Nephron (organoid): Measurements from ENCODE around the gene GPD2.

Experiments used
- H3K27ac Mint-ChIP-seq, 3 experiments: 2 replicates each; pipeline ENCODE4 v1.8.0; 2020; ENCODE audit warnings: mixed read lengths in 3 of 3, mild to moderate bottlenecking in 2 of 3, moderate library complexity in 1 of 3
- H3K27me3 Mint-ChIP-seq: 2 replicates; pipeline ENCODE4 v1.8.0; 2021; ENCODE audit warnings: low read depth, mild to moderate bottlenecking, moderate library complexity, mixed read lengths
- H3K36me3 Mint-ChIP-seq: 2 replicates; pipeline ENCODE4 v1.8.0; 2020; ENCODE audit warnings: low read depth, mixed read lengths
- H3K4me1 Mint-ChIP-seq: 2 replicates; pipeline ENCODE4 v1.8.0; 2020; ENCODE audit warnings: mixed read lengths
- H3K4me3 Mint-ChIP-seq, 3 experiments: 2 replicates each; pipeline ENCODE4 v1.8.0; 2020; ENCODE audit warnings: mild to moderate bottlenecking in 3 of 3, mixed read lengths in 3 of 3, moderate library complexity in 2 of 3
- H3K9me3 Mint-ChIP-seq: 2 replicates; pipeline ENCODE4 v1.8.0; 2020; ENCODE audit warnings: mixed read lengths
- CTCF ChIP-seq, 3 experiments: fragments of 200-600 bp; sonication (generic); IDR thresholded peaks; one replicate each; pipeline ENCODE4 v1.5.0; 2021; ENCODE audit warnings: antibody characterized with exemption in 3 of 3; ENCODE audit not compliant: unreplicated experiment in 3 of 3

The GPD2 gene

GRCh38 chr2:156399224-156399949 lies 36.8 kb upstream of the GPD2 start:
- peaks cover 13% of the 10 kb centered on the region for H3K27me3 Mint-ChIP-seq

GRCh38 chr2:156399950-156400705 lies 36.1 kb upstream of the GPD2 start:
- Mint-ChIP-seq H3K27ac (peak overlapping the region; percentile 92 to 94 (median 92)), H3K36me3 (no peaks in the 10 kb centered on the region), H3K4me3 (peak overlapping the region; percentile 84 to 91 (median 90)), H3K9me3 (no peaks in the 10 kb centered on the region), H3K4me1 (peaks cover 6% of the 10 kb centered on the region), H3K27me3 (peaks cover 14% of the 10 kb centered on the region)
- no peak for TF ChIP-seq CTCF (IDR thresholded peaks at IDR 0.05; ENCODE audit: unreplicated experiment in 3 of 3)

More at GRCh38 chr2:156399224-156399949, 36.8 kb upstream of the GPD2 start:
- H3K4me1 Mint-ChIP-seq: peaks cover 6% of the 10 kb centered on the region
- no peaks in the 10 kb centered on the region for H3K9me3 Mint-ChIP-seq
- peak overlapping the region; percentile 84 to 91 (median 90) for H3K4me3 Mint-ChIP-seq
- no peaks in the 10 kb centered on the region for H3K36me3 Mint-ChIP-seq
- no peak for TF ChIP-seq CTCF (IDR thresholded peaks at IDR 0.05; ENCODE audit: unreplicated experiment in 3 of 3)
- H3K27ac Mint-ChIP-seq: peak overlapping the region; percentile 92 to 94 (median 92)

- H3K4me3 Mint-ChIP-seq: peak overlapping the region; percentile 84 to 91 (median 90)
- H3K36me3 Mint-ChIP-seq: no peaks in the 10 kb centered on the region
- H3K27me3 Mint-ChIP-seq: peaks cover 18% of the 10 kb centered on the region
Observed at GRCh38 chr2:156400706-156401678, 35.2 kb upstream of the GPD2 start.

GRCh38 chr2:156401861-156402260 lies 34.3 kb upstream of the GPD2 start:
- Mint-ChIP-seq H3K27ac (peak overlapping the region in 1 of 3 experiments; percentile 24), H3K36me3 (no peaks in the 10 kb centered on the region), H3K9me3 (no peaks in the 10 kb centered on the region), H3K4me1 (peaks cover 6% of the 10 kb centered on the region), H3K27me3 (peaks cover 16% of the 10 kb centered on the region), H3K4me3 (peak overlapping the region in 2 of 3 experiments; percentile 54 to 90)
- TF ChIP-seq CTCF (IDR thresholded peaks at IDR 0.05; ENCODE audit: unreplicated experiment in 3 of 3): no peak

More at GRCh38 chr2:156400706-156401678, 35.2 kb upstream of the GPD2 start:
- H3K27ac Mint-ChIP-seq: peak overlapping the region; percentile 92 to 94 (median 92)
- peaks cover 6% of the 10 kb centered on the region for H3K4me1 Mint-ChIP-seq
- TF ChIP-seq CTCF (IDR thresholded peaks at IDR 0.05; ENCODE audit: unreplicated experiment in 3 of 3): no peak
- H3K9me3 Mint-ChIP-seq: no peaks in the 10 kb centered on the region

GRCh38 chr2:156405586-156405985 lies 30.6 kb upstream of the GPD2 start:
- Mint-ChIP-seq H3K4me1 (no peaks in the 10 kb centered on the region), H3K9me3 (no peaks in the 10 kb centered on the region), H3K27me3 (peaks cover 4% of the 10 kb centered on the region), H3K4me3 (no peak overlapping the region), H3K27ac (no peak overlapping the region), H3K36me3 (no peaks in the 10 kb centered on the region)
- no peak for TF ChIP-seq CTCF (IDR thresholded peaks at IDR 0.05; ENCODE audit: unreplicated experiment in 3 of 3)
